Prostate gland (tissue), 2 donors: Measurements from ENCODE around the gene FBRSL1. TPM values are rescaled to one million over a fixed set of nuclear protein-coding genes. Genes with fewer than 3 reads are reported as not detected.

Experiments
- DNase-seq: peaks from one replicate; pipeline ENCODE4 v3.0.0-alpha.2; 2019; ENCODE audit warnings: low spot score
- H3K27ac ChIP-seq, 2 donors: fragments of 200-600 bp; sonication (generic); 2 replicates each; pipeline ENCODE4 v1.5.1; 2017 to 2019
- H3K27me3 ChIP-seq: fragments of 200-600 bp; sonication (generic); replicated peaks from 2 replicates; pipeline ENCODE4 v1.5.1; 2019; ENCODE audit not compliant: insufficient read depth
- H3K36me3 ChIP-seq, 2 donors: fragments of 200-600 bp; sonication (generic); 1 replicate in 1 of 2; 2 replicates in 1 of 2; pipeline versions ENCODE4 v1.5.1 to v1.8.1; 2017 to 2019
- H3K4me1 ChIP-seq: fragments of 200-600 bp; sonication (generic); replicated peaks from 2 replicates; pipeline ENCODE4 v1.5.1; 2019
- H3K4me3 ChIP-seq, 2 donors: fragments of 200-600 bp; sonication (generic); 2 replicates each; pipeline ENCODE4 v1.5.1; 2017 to 2019
- H3K9me3 ChIP-seq: fragments of 200-600 bp; sonication (generic); 2 replicates; pipeline ENCODE4 v1.5.1; 2017
- CTCF ChIP-seq, 4 experiments: fragments of 200-600 bp in 2 of 4; fragments of 450-650 bp in 2 of 4; sonication (generic) in 2 of 4; IDR thresholded peaks; 1 replicate in 3 of 4; 2 replicates in 1 of 4; pipeline ENCODE4 v1.5.1; 2016 to 2019; ENCODE audit warnings: antibody characterized with exemption in 4 of 4, mild to moderate bottlenecking in 2 of 4, moderate library complexity in 2 of 4
- POLR2A ChIP-seq: fragments of 450-650 bp; IDR thresholded peaks from one replicate; pipeline ENCODE4 v1.6.1; 2016; ENCODE audit warnings: antibody characterized with exemption, mild to moderate bottlenecking
- POLR2AphosphoS5 ChIP-seq: sonication (generic); formaldehyde crosslinking; IDR thresholded peaks from one replicate; pipeline ENCODE4 v1.6.1; 2017; ENCODE audit warnings: antibody characterized with exemption
- WGBS: methylation state at CpG from one replicate; pipeline ENCODE4 v1.1.5; 2018; 5-methylcytosine and 5-hydroxymethylcytosine counted together
- intact Hi-C: fragments of 100-400 bp; cut with DNase I; formaldehyde crosslinking; loops from one replicate; pipeline ENCODE4 v1.14.2; 2022
- total RNA-seq, 2 donors: library from RNA; depleted of rRNA; stranded (reverse); fragments of >200 nt; gene quantifications; one replicate each; pipeline ENCODE4 v1.1.0, GENCODE V29; 2016

Gene FBRSL1
- total RNA-seq, 2 donors from 2014 or later: 34.2 to 69.2 TPM

GRCh38 chr12:132541200-132541599 lies 51.2 kb downstream of the FBRSL1 start:
- H3K36me3 ChIP-seq: no peaks in the 10 kb centered on the region
- 96% methylated on average over 9 of the region's 9 CpGs for WGBS
- no peaks in the 10 kb centered on the region for H3K9me3 ChIP-seq
- H3K4me1 ChIP-seq: no peaks in the 10 kb centered on the region
- DNase-seq: no peak
- TF ChIP-seq POLR2A (no peak), POLR2AphosphoS5 (no peak), CTCF (IDR thresholded peaks at IDR 0.05) (no peak)
- H3K27ac ChIP-seq: no peak overlapping the region
- intact Hi-C loops: no loop called here
- no peak overlapping the region for H3K4me3 ChIP-seq
- no peaks in the 10 kb centered on the region for H3K27me3 ChIP-seq

GRCh38 chr12:132541996-132542395 lies 52.0 kb downstream of the FBRSL1 start:
- no peak for DNase-seq
- Histone ChIP-seq H3K27ac (no peak overlapping the region), H3K36me3 (no peaks in the 10 kb centered on the region), H3K9me3 (no peaks in the 10 kb centered on the region), H3K4me1 (no peaks in the 10 kb centered on the region), H3K4me3 (no peak overlapping the region), H3K27me3 (no peaks in the 10 kb centered on the region)
- no peak for TF ChIP-seq POLR2AphosphoS5
- no peak for TF ChIP-seq POLR2A
- TF ChIP-seq CTCF (IDR thresholded peaks at IDR 0.05): no peak
- intact Hi-C loops: no loop called here
- 93% methylated on average over 20 of the region's 20 CpGs for WGBS

DNA sequence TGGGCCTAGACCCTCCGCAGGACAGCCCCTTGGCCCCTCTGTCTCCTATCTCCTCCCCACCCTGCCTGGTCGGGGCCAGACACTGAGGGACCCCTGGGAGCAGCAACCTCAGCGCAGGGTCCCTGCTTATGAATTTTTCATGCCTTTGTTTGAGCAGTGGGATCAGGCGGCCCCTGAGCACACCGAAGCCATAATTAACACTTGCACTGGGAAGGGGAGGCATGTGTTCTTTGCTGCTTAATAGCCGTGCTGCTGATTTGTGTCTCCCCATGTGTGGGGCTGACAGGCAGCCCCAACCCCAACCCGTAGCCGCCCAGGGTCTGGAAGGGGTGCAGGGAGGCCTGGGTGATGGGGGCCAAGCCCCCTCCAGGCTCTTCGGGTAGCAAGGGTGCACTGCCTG lies 52.7 kb downstream of the FBRSL1 start:
- intact Hi-C loops: no loop called here
- Histone ChIP-seq H3K4me3 (no peak overlapping the region), H3K27me3 (no peaks in the 10 kb centered on the region), H3K27ac (no peak overlapping the region), H3K4me1 (no peaks in the 10 kb centered on the region), H3K9me3 (no peaks in the 10 kb centered on the region), H3K36me3 (no peaks in the 10 kb centered on the region)
- 87% methylated on average over 9 of the region's 9 CpGs for WGBS
- no peak for DNase-seq
- TF ChIP-seq POLR2A (no peak), CTCF (IDR thresholded peaks at IDR 0.05) (no peak), POLR2AphosphoS5 (no peak)

DNA sequence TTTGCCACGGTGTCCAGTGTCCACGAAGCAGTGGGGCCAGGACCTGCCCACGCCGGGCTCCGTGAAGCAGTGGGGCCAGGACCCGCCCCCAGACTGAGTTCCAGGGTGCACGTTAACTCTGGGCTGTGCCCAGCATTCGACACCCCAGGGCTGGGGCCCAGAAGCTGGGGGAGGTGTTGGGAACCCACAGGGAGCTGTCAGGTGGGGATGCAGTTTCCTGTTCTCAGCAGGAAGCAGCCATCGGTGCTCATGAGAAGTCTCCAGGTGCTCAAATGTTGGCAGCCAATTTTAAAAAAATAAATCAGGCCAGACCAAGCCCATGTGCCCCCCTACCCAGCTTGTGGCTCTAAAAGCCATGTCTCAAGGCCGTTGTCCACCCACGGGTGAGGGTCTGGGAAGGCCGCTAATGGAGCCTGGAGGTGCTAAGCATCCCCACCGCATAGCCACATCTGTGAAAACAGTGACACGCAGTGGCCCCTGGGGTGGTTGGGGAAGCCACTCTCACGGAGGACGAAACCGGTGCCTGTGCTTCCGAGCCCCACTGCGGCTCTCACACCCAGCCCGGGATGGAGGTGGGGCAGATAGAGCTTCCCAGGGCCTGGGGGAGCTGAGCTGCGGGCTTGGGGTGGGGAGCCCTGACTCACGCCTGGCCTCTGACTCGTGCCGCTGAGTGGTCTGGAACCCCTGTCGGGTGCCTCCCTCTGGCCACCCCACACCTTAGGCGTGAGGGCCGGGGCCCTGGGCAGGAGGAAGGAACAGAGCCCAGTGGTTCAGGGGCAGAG lies 53.5 kb downstream of the FBRSL1 start:
- Histone ChIP-seq H3K27ac (no peak overlapping the region), H3K4me1 (no peaks in the 10 kb centered on the region), H3K4me3 (no peak overlapping the region), H3K27me3 (no peaks in the 10 kb centered on the region), H3K9me3 (no peaks in the 10 kb centered on the region), H3K36me3 (no peaks in the 10 kb centered on the region)
- TF ChIP-seq POLR2A (no peak), POLR2AphosphoS5 (no peak), CTCF (IDR thresholded peaks at IDR 0.05) (no peak)
- intact Hi-C loops: no loop called here
- DNase-seq: no peak
- WGBS: 85% methylated on average over 27 of the region's 27 CpGs

DNA sequence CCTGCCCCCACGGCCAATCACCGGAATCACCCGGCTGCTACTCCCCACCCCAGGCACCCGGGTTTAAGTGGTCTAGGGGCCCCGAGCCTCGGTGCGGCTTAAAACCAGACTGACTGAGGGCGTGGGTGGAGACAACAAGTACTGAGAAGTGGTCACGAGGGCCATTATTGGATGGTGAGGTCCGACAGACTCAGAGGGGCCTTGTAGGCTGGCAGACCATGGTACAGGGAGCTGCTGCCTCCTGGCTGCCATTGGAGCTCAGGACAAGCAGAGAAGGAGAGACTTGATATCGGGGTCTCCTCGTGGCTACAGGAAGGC lies 54.1 kb downstream of the FBRSL1 start:
- TF ChIP-seq POLR2AphosphoS5 (no peak), CTCF (IDR thresholded peaks at IDR 0.05) (no peak), POLR2A (no peak)
- Histone ChIP-seq H3K27ac (no peak overlapping the region), H3K9me3 (no peaks in the 10 kb centered on the region), H3K4me1 (no peaks in the 10 kb centered on the region), H3K4me3 (no peak overlapping the region), H3K36me3 (no peaks in the 10 kb centered on the region), H3K27me3 (no peaks in the 10 kb centered on the region)
- 84% methylated on average over 12 of the region's 12 CpGs for WGBS
- DNase-seq: no peak
- intact Hi-C loops: no loop called here
